Activated CD4-positive, CD25-positive, alpha-beta regulatory T cell treated with anti-CD3 and anti-CD28 coated beads, Interleukin-2, amount 50 U/mL, for 24 hours (primary cell): Measurements from ENCODE around the gene ZNF593.
A peak's percentile ranks its signal among the peaks of the same experiment; 100 is the strongest.

Experiments used
- ATAC-seq, 2 donors: fragments of 150-1000 bp; cut with Tn5 transposase; one replicate each; pipeline ENCODE4 v1.10.0; 2021; ENCODE audit warnings: mild to moderate bottlenecking in 1 of 2, moderate library complexity in 1 of 2

ZNF593 gene

GRCh38 chr1:26169669-26170471 is at the start of gene ZNF593:
TSS of gene ZNF593 (plus strand) at chr1:26169908. CDS start at chr1:26169984, 76 bp downstream.
- peak; percentile 92 to 95 for ATAC-seq

DNA sequence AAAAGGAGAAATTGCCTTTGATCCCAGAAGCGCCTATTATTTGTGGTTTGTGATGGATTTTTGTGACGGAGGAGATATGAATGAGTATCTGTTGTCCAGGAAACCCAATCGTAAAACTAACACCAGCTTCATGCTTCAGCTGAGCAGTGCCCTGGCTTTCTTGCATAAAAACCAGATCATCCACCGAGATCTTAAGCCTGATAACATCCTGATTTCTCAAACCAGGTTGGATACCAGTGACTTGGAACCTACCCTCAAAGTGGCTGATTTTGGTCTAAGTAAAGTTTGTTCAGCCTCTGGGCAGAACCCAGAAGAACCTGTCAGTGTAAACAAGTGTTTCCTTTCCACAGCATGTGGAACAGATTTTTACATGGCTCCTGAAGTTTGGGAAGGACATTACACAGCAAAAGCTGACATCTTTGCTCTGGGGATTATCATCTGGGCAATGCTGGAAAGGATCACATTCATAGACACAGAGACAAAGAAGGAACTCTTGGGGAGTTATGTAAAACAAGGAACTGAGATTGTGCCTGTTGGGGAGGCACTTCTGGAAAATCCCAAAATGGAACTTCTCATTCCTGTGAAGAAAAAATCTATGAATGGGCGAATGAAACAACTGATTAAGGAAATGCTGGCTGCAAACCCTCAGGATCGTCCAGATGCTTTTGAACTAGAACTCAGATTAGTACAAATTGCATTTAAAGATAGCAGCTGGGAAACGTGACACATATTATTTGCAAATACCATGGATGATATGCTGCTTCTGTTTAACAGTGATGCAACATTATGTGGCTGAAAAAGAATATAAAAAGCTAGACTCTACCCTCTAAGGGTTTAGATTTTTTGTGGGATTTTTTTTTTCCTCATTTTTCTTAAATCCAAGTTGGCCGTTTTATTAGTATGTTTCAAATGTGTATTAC is 47.6 kb upstream of the ZNF593 start:
- no peak for ATAC-seq

DNA sequence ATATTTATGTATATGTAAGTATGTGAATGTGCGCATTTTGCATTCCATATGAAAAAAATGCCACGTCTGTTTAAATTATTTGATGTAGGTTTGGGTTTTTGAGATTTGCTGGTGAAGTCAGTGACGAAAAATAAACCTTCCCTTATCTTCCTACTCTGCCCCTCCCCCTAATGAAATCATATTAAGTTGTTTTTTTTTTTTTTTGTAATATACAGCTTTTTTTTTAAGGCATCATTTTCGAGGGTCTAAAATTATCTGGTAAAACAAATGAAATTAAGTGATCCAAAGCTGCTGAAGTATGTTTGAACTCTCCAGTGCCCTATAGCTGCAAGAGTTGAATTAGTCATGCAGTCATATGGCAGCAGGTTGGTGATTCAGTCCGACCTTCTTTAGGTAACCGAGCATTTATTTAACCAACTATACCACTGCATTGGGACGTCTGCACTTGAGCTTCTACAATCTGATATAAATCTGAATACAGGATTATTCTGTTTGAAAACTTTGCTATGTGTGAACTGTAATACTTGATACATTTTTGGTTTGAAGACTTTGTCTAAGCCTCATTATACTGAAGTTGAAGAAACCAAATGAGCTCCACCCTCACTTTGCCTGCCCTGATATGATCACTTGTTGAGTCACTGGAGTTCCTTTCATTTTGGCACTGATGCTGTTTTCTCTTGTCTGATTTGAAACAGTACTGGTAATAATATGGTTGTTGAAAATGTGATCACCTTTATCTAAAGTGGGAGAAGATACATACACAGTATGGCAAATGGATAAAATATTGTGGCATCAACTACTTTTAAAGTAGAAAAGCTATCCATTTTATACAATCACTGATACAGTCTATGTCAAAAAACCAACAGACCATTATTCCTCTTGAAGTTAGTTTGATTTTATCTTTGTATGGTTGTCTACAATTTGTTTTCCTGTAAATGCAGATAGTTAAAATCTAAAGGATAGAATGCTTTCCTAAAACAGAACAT is 46.4 kb upstream of the ZNF593 start:
- ATAC-seq, result peak; percentile 80 to 83

DNA sequence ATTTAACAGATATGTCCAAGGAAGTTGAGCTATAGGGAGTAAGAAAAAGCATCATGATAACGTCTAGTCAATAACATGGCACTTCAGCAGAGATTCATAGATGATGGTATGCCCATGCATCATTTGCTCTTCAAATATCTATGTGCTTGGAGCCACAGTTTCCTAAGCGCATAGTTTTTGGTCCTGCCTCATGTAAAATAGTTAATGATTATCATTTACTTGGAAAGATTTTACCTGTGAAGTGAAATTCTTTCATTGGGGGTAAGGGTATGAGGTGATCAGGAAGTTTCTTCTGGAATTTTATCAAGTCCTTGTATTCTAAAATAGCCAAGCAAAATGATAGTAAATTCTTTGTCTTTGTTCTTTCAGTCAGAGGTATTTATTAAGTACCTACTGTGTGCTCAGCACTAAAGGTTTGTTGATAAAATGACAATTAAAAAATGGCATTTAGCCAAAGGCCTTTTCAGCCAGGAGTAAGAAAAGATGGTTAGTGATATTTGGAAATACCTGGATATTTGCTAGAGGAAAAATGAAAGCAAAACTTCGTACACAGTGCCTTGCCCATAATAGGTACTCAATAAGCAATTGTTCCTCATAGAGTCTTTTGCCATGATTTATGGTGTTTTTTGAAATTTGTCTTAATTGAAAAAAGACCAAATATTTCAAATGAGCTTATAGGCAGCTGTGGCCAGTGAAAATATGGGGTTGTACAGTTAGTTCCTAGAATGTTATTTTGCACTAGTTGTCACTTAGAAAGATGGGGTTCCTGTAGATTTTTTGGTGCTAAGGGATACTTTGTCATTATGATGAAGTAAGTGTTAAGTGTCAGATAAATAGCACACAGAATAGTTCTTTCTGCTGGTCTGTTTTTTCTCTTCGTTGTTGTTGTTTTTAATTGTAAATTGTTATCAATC is 45.0 kb upstream of the ZNF593 start:
- no peak for ATAC-seq

DNA sequence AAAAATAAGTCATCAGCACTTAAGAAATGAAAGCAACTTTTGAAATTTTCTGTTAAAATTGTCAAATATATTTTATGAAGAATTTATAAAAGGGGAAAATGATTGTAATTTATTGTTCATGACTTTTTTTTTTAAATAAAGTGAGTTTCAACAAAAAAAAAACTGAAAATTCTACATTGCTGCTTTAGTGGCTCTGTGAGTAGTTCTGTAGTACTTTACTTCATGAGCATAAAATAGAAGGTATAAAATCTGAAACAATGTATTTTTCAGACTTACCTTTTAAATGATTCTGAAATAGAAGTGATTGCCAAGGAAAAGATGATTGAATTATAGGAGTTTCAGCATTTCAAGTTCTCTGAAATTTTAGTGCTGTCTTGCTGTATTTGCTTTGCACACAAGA is 44.3 kb upstream of the ZNF593 start:
- ATAC-seq, result no peak

- no peak for ATAC-seq
These were observed 43.8 kb upstream of the ZNF593 start for GRCh38 chr1:26125946-26126320.

GRCh38 chr1:26126321-26127084 is 43.2 kb upstream of the ZNF593 start:
- peak; percentile 86 to 87 for ATAC-seq

- no peak for ATAC-seq
These were observed 42.2 kb upstream of the ZNF593 start for GRCh38 chr1:26127235-26128163.

DNA sequence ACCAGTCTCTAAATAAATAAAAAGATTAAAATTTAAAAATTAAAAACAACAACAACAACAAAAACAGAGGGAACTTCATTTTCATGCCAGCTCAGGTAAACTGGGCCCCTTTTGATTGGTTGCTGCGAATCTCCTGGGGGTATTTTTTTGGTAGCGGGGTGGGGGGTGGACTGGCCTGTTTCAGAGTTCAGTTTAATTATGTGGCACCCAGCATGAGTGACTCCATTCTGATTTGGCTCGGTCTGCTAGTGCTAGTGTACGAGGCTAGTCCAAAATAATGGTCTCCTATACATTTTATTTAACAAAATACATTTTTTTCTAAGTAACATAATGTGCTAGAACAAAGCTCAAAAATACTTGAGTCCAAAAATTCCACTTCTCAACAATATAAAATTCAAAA is 39.9 kb upstream of the ZNF593 start:
- no peak for ATAC-seq

DNA sequence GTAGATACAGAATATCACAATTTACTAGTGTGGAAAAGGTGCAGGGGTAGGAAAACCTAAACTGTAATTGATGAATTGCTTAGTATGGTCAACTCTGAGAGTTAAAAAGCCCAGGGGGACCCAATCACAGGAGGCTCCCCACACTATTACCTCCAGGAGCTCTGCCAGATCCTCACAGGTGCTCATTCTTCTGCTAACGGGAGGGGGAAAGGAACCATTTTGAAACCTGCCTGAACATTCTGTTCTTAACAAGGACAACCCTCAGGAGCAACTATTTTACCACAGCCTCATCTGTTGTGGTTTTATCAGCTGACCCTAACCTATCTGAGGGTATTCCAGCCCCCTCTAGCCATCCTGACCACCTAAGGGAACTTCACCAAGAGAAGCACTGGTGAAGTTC is 39.0 kb upstream of the ZNF593 start:
- no peak for ATAC-seq

DNA sequence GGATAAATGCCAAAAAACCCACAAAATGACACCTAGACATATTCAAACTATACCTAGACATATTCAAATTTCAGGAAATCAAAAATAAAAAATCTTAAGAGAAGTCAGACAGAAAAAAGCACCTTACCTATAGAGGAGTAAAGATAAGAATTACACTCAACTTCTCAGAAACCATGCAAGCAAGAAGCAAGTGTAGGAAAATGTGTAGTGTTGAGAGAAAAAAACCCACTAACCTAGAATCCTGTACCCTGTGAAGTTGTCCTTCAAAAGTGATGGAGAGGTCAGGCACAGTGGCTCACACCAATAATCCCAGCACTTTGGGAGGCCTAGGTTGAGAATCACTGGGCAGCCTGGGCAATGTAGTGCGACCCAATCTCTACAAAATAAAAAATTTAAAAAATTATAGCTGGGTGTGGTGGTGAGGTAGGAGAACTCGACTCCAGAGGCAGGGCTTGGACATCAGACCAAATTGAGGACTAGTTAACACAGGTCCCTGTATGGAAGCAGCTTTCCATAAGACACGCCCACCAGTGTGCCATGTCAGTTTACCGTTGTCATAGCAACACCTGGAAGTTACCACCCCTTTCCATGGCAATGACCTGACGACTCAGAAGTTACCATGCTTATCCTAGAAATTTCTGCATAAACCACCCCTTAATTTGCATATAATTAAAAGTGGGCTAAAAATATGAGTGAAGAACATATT is 37.4 kb upstream of the ZNF593 start:
- ATAC-seq, result no peak

- ATAC-seq, result no peak
These were observed 36.9 kb upstream of the ZNF593 start for GRCh38 chr1:26132834-26133167.

DNA sequence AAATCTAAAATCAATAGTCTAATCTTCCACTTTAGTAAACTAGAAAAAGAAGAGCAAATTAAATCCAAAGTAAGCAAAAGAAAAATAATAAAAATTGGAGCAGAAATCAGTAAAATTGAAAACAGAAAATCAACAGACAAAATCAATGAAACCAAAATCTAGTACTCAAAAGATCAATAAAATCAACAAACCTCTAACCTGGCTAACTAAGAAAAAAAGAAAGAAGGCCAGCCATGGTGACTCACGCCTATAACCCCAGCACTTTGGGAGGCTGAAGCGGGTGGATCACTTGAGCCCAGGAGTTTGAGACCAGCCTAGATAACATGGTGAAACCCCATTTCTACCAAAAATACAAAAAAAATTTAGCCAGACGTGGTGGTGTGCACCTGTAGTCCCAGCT is 35.2 kb upstream of the ZNF593 start:
- ATAC-seq, result no peak

- peak in 1 of 2 donors; percentile 30 for ATAC-seq
These were observed 30.6 kb upstream of the ZNF593 start for GRCh38 chr1:26138974-26139558.

DNA sequence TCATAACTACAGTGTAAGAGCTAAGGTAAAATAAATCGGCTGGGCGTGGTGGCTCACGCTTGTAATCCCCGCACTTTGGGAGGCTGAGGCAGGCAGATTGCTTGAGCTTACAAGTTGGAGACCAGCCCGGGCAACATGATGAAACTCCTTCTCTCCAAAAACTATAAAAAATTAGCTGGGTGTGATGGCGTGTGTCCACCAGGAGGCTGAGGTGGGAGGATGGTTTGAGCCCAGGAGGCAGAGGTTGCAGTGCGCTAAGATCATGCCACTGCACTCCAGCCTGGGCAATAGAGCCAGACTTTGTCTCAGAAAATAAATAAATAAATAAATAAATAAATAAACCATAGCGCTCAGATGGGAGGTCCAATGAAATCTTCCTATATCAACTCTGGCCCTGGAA is 27.5 kb upstream of the ZNF593 start:
- no peak for ATAC-seq

DNA sequence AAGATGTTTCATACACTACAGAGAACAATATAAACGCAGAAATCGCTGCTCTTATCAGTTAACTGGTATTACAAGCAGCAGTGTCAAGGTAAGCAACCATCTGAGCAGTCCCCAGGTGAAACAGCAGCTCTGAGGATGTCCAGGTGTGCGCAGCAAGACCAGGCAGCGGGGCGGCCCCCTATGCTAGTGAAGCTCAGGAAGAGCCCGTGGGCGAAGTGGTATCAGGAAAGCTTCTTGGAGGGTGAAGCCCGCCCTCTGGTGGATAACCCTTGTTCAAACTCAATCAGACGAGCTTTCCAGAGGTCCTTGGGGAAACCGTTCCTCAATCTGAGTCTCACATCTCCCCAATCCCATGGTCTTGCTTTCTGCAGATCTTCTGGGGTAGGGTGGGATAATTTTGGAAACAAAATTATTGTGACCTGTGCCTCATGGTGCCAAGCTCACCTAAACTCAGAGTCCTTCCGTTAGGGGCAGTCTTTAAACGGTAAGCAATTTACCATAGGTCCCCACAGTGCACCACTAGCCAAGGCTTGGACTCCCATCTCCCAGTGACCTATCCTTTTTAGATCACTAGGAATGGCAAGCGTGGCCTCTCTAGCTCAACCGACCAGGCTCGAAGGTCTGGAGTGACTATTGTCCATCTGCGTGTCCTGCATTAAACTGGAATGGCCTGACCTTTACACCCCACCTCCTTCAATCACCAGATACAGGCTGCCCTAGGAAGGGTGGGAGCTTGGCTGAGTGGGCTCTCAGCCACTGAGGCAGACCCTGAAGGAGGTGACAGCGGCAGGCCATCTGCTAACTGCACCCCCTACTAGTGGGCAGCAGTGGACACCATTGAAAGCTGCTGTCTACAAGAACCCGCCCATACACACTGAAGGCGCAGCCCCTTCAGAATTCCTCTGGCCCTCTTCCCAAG is 24.4 kb upstream of the ZNF593 start:
- peak; percentile 67 to 92 for ATAC-seq

- ATAC-seq, result no peak
These were observed 23.8 kb upstream of the ZNF593 start for GRCh38 chr1:26145960-26146294.

GRCh38 chr1:26148887-26149286 is 20.8 kb upstream of the ZNF593 start:
- no peak for ATAC-seq
